PC-3 (cell line): ENCODE measurements around the gene TOP2B.

Experiments used
- CTCF ChIP-seq: fragments of 300-600 bp; sonication (generic); conservative IDR thresholded peaks from 2 replicates; pipeline ENCODE4 v1.5.1; 2017; ENCODE audit warnings: antibody characterized with exemption, low read depth, mild to moderate bottlenecking, low read length
- EZH2 ChIP-seq: fragments of 300-600 bp; sonication (generic); IDR thresholded peaks from one replicate; pipeline ENCODE4 v1.6.1; 2017; ENCODE audit warnings: antibody characterized with exemption, mild to moderate bottlenecking, low read length; ENCODE audit not compliant: unreplicated experiment
- EZH2phosphoT487 ChIP-seq: fragments of 300-600 bp; sonication (generic); IDR thresholded peaks from 2 replicates; pipeline ENCODE4 v1.6.1; 2018; ENCODE audit warnings: mild to moderate bottlenecking, antibody characterized with exemption, low read length, borderline replicate concordance

DNA sequence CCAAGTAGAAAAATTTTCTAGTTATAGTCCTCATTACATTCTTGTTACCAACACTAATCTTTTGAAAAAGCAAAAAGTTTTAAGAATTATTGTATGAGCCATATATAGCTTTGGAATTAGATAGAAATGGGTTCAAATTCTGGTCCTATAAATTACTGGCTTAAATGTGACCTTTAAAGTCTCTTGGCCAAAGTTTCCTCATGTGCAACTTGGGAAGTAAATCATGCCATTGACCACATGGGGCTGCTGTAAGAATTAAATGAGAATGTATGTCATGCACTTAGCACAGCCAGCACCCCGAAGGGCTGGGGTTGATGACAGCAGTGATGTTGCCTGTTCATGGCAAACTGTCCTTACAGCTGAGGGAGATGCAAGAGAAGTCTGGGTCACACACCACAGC lies 108.3 kb downstream of the TOP2B start:
- TF ChIP-seq CTCF (no peak), EZH2 (no peak), EZH2phosphoT487 (no peak)
